Stomach (tissue), 9 donors: ENCODE data around the gene TRMU. TPM values are rescaled to one million over a fixed set of nuclear protein-coding genes. Genes with fewer than 3 reads are reported as not detected.

Experiments used
- DNase-seq, 2 donors: peaks; one replicate each; pipeline versions ENCODE4 v3.0.0 to v3.0.0-alpha.2; 2013 to 2019
- H3K27ac ChIP-seq, 5 donors: fragments of 200-600 bp in 4 of 5; sonication (generic) in 4 of 5; one replicate each; pipeline ENCODE4 v1.5.1; 2013 to 2019; ENCODE audit warnings: mild to moderate bottlenecking in 1 of 5, moderate library complexity in 1 of 5
- H3K27me3 ChIP-seq, 3 donors: fragments of 200-600 bp; sonication (generic); one replicate each; pipeline ENCODE4 v1.5.1; 2017 to 2019; ENCODE audit warnings: mixed run types in 1 of 3
- H3K36me3 ChIP-seq, 4 donors: fragments of 200-600 bp; sonication (generic); 1 replicate in 3 of 4; 2 replicates in 1 of 4; pipeline ENCODE4 v1.5.1; 2016 to 2019
- H3K4me1 ChIP-seq, 4 donors: fragments of 200-600 bp; sonication (generic); one replicate each; pipeline ENCODE4 v1.5.1; 2016 to 2019
- H3K4me3 ChIP-seq, 4 donors: fragments of 200-600 bp; sonication (generic) in 3 of 4; one replicate each; pipeline ENCODE4 v1.5.1; 2016 to 2019; ENCODE audit warnings: mild to moderate bottlenecking in 1 of 4
- H3K9me3 ChIP-seq, 4 donors: fragments of 200-600 bp; sonication (generic); one replicate each; pipeline ENCODE4 v1.5.1; 2016 to 2019
- CTCF ChIP-seq, 7 experiments: fragments of 450-650 bp in 4 of 7; fragments of 200-600 bp in 3 of 7; sonication (generic) in 3 of 7; IDR thresholded peaks; one replicate each; pipeline ENCODE4 v1.5.1; 2016 to 2019; ENCODE audit warnings: antibody characterized with exemption in 7 of 7, control low read depth in 2 of 7, mild to moderate bottlenecking in 1 of 7
- EP300 ChIP-seq: sonication (generic); formaldehyde crosslinking; IDR thresholded peaks from one replicate; pipeline ENCODE4 v1.6.1; 2017; ENCODE audit warnings: antibody characterized with exemption
- POLR2A ChIP-seq, 4 donors: fragments of 450-650 bp; IDR thresholded peaks; one replicate each; pipeline ENCODE4 v1.6.1; 2016; ENCODE audit warnings: antibody characterized with exemption in 4 of 4, control low read depth in 2 of 4, mild to moderate bottlenecking in 1 of 4, moderate library complexity in 1 of 4
- POLR2AphosphoS5 ChIP-seq, 3 donors: sonication (generic); formaldehyde crosslinking; IDR thresholded peaks; one replicate each; pipeline ENCODE4 v1.6.1; 2016; ENCODE audit warnings: antibody characterized with exemption in 3 of 3
- WGBS, 5 donors: extraction: QIAGEN DNeasy Blood & Tissue Kit in 3 of 5; methylation state at CpG; one replicate each; pipeline versions ENCODE4 v1.1.5 to v1.1.7; 2013 to 2018; 5-methylcytosine and 5-hydroxymethylcytosine counted together
- intact Hi-C: fragments of 100-400 bp; cut with DNase I; formaldehyde crosslinking; loops from one replicate; pipeline ENCODE4 v1.15.1; 2023; ENCODE audit warnings: low total_unique reads
- polyA plus RNA-seq, 3 donors: library from polyadenylated mRNA; stranded (reverse); fragments of 200-250 nt; gene quantifications; one replicate each; pipeline ENCODE4 v1.2.3, GENCODE V29; 2013
- total RNA-seq, 5 donors: library from RNA; depleted of rRNA; stranded (reverse); fragments of >200 nt; gene quantifications; one replicate each; pipeline versions ENCODE4 v1.1.0 to v1.2.3, GENCODE V29; 2014 to 2016
- donor health status: healthy with polysubstance abuse.
- donor health status: Bipolar disorder and iron deficiency.
- donor health status: healthy.

The TRMU gene
- total and polyA plus RNA-seq, 8 donors = 23.8 to 114 (median 57.4) TPM

- intact Hi-C loops = no loop called here
- H3K9me3 ChIP-seq = no peaks in the 10 kb centered on the region
- no peak for DNase-seq
- H3K36me3 ChIP-seq = peaks cover 0 to 54% (median 0%) of the 10 kb centered on the region in 4 donors
- no peak overlapping the region for H3K4me3 ChIP-seq
- no peaks in the 10 kb centered on the region for H3K4me1 ChIP-seq
- 95 to 99% (median 96%) methylated on average over 11 of the region's 11 CpGs for WGBS, 5 donors
- no peak for TF ChIP-seq EP300
- H3K27ac ChIP-seq = no peak overlapping the region
- H3K27me3 ChIP-seq = no peaks in the 10 kb centered on the region
Observed at GRCh38 chr22:46328797-46329196, 6.7 kb upstream of the TRMU start.

GRCh38 chr22:46329616-46330015, 5.9 kb upstream of the TRMU start:
- intact Hi-C loops = no loop called here
- Histone ChIP-seq H3K36me3 (peaks cover 0 to 48% (median 0%) of the 10 kb centered on the region in 4 donors), H3K27me3 (no peaks in the 10 kb centered on the region), H3K9me3 (no peaks in the 10 kb centered on the region), H3K4me3 (no peak overlapping the region), H3K27ac (no peak overlapping the region), H3K4me1 (peaks cover 0 to 3% (median 1%) of the 10 kb centered on the region in 4 donors)
- 88 to 96% (median 94%) methylated on average over 8 of the region's 8 CpGs for WGBS, 5 donors
- TF ChIP-seq POLR2A (IDR thresholded peaks at IDR 0.05) (no peak), POLR2AphosphoS5 (IDR thresholded peaks at IDR 0.05) (no peak), CTCF (IDR thresholded peaks at IDR 0.05) (no peak), EP300 (no peak)
- no peak for DNase-seq

GRCh38 chr22:46330426-46330825, 5.1 kb upstream of the TRMU start:
- Histone ChIP-seq H3K4me1 (peaks cover 0 to 9% (median 7%) of the 10 kb centered on the region in 4 donors), H3K27me3 (no peaks in the 10 kb centered on the region), H3K4me3 (no peak overlapping the region), H3K27ac (no peak overlapping the region), H3K9me3 (no peaks in the 10 kb centered on the region), H3K36me3 (peaks cover 0 to 40% (median 0%) of the 10 kb centered on the region in 4 donors)
- no peak for DNase-seq
- intact Hi-C loops = no loop called here
- 88 to 100% (median 97%) methylated on average over 4 of the region's 4 CpGs for WGBS, 5 donors
- no peak for TF ChIP-seq CTCF (IDR thresholded peaks at IDR 0.05)
- no peak for TF ChIP-seq EP300

GRCh38 chr22:46331496-46331895, 4.0 kb upstream of the TRMU start:
- Histone ChIP-seq H3K9me3 (no peaks in the 10 kb centered on the region), H3K4me3 (no peak overlapping the region), H3K27me3 (no peaks in the 10 kb centered on the region), H3K4me1 (peaks cover 4 to 12% (median 11%) of the 10 kb centered on the region in 4 donors), H3K36me3 (peaks cover 0 to 30% (median 0%) of the 10 kb centered on the region in 4 donors), H3K27ac (no peak overlapping the region)
- TF ChIP-seq EP300 (no peak), POLR2A (IDR thresholded peaks at IDR 0.05) (no peak), POLR2AphosphoS5 (IDR thresholded peaks at IDR 0.05) (no peak), CTCF (IDR thresholded peaks at IDR 0.05) (no peak)
- WGBS, 5 donors = 92 to 97% (median 96%) methylated on average over 9 to 23 of the region's 23 CpGs
- DNase-seq = no peak
- intact Hi-C loops = no loop called here
